ENCODE measurements around the gene ATAD3A. TPM values are rescaled to one million over a fixed set of nuclear protein-coding genes. Genes with fewer than 3 reads are reported as not detected.

ATAD3A gene
- total and polyA plus RNA-seq, 9 of the 15 experiments (the other 6 are each of a cell fraction or from before 2014, with no cell fraction given), result 0.10 to 173 (median 36.7) TPM

- TF ChIP-seq TRIM28 (IDR thresholded peaks at IDR 0.05) (no peak), ZNF644 (tag; IDR thresholded peaks at IDR 0.05; ENCODE audit: low read depth) (no peak), ESRRB (CRISPR knock-in tag; IDR thresholded peaks at IDR 0.05; ENCODE audit: borderline replicate concordance) (no peak), FOXK2 (conservative IDR thresholded peaks at IDR 0.05 in 1 of 2, IDR thresholded peaks at IDR 0.05 in 1 of 2; ENCODE audit: low read depth in 2 of 2) (0 out of 4 replicates have a peak, but pooled peaks of 1 of the 2 experiments have one; percentile 28), CHD1 (IDR thresholded peaks at IDR 0.05; ENCODE audit: low read length) (no peak), ZNF253 (CRISPR knock-in tag; conservative IDR thresholded peaks at IDR 0.05) (no peak), MLX (CRISPR knock-in tag; conservative IDR thresholded peaks at IDR 0.05) (no peak), MAFK (IDR thresholded peaks at IDR 0.05; ENCODE audit: low read length) (no peak), ZBTB7A (IDR thresholded peaks at IDR 0.05; ENCODE audit: borderline replicate concordance, control insufficient read depth, low read depth, low read length) (peak; percentile 21; the same call in 1 of the 2 replicates), ZNF41 (CRISPR knock-in tag; conservative IDR thresholded peaks at IDR 0.05) (0 out of 2 replicates have a peak, but pooled peaks have one; percentile 26), MNT (conservative IDR thresholded peaks at IDR 0.05) (no peak), STAT5B (CRISPR knock-in tag; IDR thresholded peaks at IDR 0.05) (no peak), CREM (IDR thresholded peaks at IDR 0.05; ENCODE audit: low read depth) (no peak), SNIP1 (IDR thresholded peaks at IDR 0.05; ENCODE audit: low read depth) (no peak), RB1 (IDR thresholded peaks at IDR 0.05; ENCODE audit: low read depth) (no peak), SP2 (IDR thresholded peaks at IDR 0.05; ENCODE audit: extremely low read depth, low read depth, low read length, poor library complexity, severe bottlenecking) (no peak)
- TF ChIP-seq, protein P1, sequence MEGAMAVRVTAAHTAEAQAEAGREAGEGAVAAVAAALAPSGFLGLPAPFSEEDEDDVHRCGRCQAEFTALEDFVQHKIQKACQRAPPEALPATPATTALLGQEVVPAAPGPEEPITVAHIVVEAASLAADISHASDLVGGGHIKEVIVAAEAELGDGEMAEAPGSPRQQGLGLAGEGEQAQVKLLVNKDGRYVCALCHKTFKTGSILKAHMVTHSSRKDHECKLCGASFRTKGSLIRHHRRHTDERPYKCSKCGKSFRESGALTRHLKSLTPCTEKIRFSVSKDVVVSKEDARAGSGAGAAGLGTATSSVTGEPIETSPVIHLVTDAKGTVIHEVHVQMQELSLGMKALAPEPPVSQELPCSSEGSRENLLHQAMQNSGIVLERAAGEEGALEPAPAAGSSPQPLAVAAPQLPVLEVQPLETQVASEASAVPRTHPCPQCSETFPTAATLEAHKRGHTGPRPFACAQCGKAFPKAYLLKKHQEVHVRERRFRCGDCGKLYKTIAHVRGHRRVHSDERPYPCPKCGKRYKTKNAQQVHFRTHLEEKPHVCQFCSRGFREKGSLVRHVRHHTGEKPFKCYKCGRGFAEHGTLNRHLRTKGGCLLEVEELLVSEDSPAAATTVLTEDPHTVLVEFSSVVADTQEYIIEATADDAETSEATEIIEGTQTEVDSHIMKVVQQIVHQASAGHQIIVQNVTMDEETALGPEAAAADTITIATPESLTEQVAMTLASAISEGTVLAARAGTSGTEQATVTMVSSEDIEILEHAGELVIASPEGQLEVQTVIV (CRISPR knock-in tag; IDR thresholded peaks at IDR 0.05; ENCODE audit: borderline replicate concordance), result no peak
- TF ChIP-seq, protein P2, sequence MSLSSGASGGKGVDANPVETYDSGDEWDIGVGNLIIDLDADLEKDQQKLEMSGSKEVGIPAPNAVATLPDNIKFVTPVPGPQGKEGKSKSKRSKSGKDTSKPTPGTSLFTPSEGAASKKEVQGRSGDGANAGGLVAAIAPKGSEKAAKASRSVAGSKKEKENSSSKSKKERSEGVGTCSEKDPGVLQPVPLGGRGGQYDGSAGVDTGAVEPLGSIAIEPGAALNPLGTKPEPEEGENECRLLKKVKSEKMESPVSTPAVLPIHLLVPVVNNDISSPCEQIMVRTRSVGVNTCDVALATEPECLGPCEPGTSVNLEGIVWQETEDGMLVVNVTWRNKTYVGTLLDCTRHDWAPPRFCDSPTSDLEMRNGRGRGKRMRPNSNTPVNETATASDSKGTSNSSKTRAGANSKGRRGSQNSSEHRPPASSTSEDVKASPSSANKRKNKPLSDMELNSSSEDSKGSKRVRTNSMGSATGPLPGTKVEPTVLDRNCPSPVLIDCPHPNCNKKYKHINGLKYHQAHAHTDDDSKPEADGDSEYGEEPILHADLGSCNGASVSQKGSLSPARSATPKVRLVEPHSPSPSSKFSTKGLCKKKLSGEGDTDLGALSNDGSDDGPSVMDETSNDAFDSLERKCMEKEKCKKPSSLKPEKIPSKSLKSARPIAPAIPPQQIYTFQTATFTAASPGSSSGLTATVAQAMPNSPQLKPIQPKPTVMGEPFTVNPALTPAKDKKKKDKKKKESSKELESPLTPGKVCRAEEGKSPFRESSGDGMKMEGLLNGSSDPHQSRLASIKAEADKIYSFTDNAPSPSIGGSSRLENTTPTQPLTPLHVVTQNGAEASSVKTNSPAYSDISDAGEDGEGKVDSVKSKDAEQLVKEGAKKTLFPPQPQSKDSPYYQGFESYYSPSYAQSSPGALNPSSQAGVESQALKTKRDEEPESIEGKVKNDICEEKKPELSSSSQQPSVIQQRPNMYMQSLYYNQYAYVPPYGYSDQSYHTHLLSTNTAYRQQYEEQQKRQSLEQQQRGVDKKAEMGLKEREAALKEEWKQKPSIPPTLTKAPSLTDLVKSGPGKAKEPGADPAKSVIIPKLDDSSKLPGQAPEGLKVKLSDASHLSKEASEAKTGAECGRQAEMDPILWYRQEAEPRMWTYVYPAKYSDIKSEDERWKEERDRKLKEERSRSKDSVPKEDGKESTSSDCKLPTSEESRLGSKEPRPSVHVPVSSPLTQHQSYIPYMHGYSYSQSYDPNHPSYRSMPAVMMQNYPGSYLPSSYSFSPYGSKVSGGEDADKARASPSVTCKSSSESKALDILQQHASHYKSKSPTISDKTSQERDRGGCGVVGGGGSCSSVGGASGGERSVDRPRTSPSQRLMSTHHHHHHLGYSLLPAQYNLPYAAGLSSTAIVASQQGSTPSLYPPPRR (CRISPR knock-in tag; IDR thresholded peaks at IDR 0.05; ENCODE audit: borderline replicate concordance), result no peak
Measured at GRCh38 chr1:1470626-1471388, 41.2 kb upstream of the ATAD3A start (continued).

Measured in K562 (cell line).